HepG2 (cell line): ENCODE results near the gene CRADD.

Experiments
- ARHGAP35 ChIP-seq: sonication (generic); formaldehyde crosslinking; IDR thresholded peaks from 2 replicates; pipeline ENCODE4 v1.9.0; 2022; ENCODE audit warnings: mild to moderate bottlenecking, inconsistent platforms, moderate library complexity, missing genetic modification reagents, borderline replicate concordance
- CCDC6 ChIP-seq: sonication (generic); formaldehyde crosslinking; IDR thresholded peaks from 2 replicates; pipeline ENCODE4 v1.8.1; 2022; ENCODE audit warnings: mild to moderate bottlenecking, missing genetic modification reagents, moderate library complexity
- E2F1 ChIP-seq: sonication (generic); formaldehyde crosslinking; IDR thresholded peaks from 2 replicates; pipeline ENCODE4 v1.5.0; 2020; ENCODE audit warnings: missing genetic modification reagents
- HDAC1 ChIP-seq: sonication (generic); formaldehyde crosslinking; IDR thresholded peaks from 2 replicates; pipeline ENCODE4 v1.5.1; 2020; ENCODE audit warnings: mild to moderate bottlenecking, missing genetic modification reagents
- POLR2A ChIP-seq, 2 experiments: IDR thresholded peaks; 2 replicates each; pipeline ENCODE4 v1.6.1; 2011; ENCODE audit warnings: low read depth in 2 of 2, low read length in 2 of 2, mild to moderate bottlenecking in 1 of 2, moderate library complexity in 1 of 2; ENCODE audit not compliant: insufficient read depth in 1 of 2
- SMAD1 ChIP-seq: sonication (generic); formaldehyde crosslinking; IDR thresholded peaks from 2 replicates; pipeline ENCODE4 v1.4.0; 2020; ENCODE audit warnings: missing genetic modification reagents, low read depth, mild to moderate bottlenecking, borderline replicate concordance
- TP53 ChIP-seq: sonication (generic); formaldehyde crosslinking; conservative IDR thresholded peaks from 2 replicates; pipeline ENCODE4 v1.4.0; 2020; ENCODE audit warnings: missing genetic modification reagents
- ZBTB8A ChIP-seq: sonication (generic); formaldehyde crosslinking; IDR thresholded peaks from 2 replicates; pipeline ENCODE4 v1.4.0; 2020; ENCODE audit warnings: mild to moderate bottlenecking, low read depth, missing genetic modification reagents, borderline replicate concordance

GRCh38 chr12:93720559-93720958 is 43.4 kb downstream of the CRADD start:
- no peak for TF ChIP-seq HDAC1 (CRISPR knock-in tag)
- TF ChIP-seq TP53 (CRISPR knock-in tag), result no peak
- no peak for TF ChIP-seq CCDC6 (CRISPR knock-in tag)
- no peak for TF ChIP-seq E2F1 (CRISPR knock-in tag)
- TF ChIP-seq ARHGAP35 (CRISPR knock-in tag), result no peak
- no peak for TF ChIP-seq ZBTB8A
- TF ChIP-seq SMAD1 (CRISPR knock-in tag), result no peak
- no peak for TF ChIP-seq POLR2A (IDR thresholded peaks at IDR 0.05; ENCODE audit: insufficient read depth in 1 of 2, low read depth in 2 of 2, low read length in 2 of 2)
